Prostate gland (tissue), 2 donors: ENCODE results near the gene TMC4. TPM values are rescaled to one million over a fixed set of nuclear protein-coding genes. Genes with fewer than 3 reads are reported as not detected.

Experiments
- DNase-seq: peaks from one replicate; pipeline ENCODE4 v3.0.0-alpha.2; 2019; ENCODE audit warnings: low spot score
- H3K27ac ChIP-seq, 2 donors: fragments of 200-600 bp; sonication (generic); 2 replicates each; pipeline ENCODE4 v1.5.1; 2017 to 2019
- H3K27me3 ChIP-seq: fragments of 200-600 bp; sonication (generic); replicated peaks from 2 replicates; pipeline ENCODE4 v1.5.1; 2019; ENCODE audit not compliant: insufficient read depth
- H3K36me3 ChIP-seq, 2 donors: fragments of 200-600 bp; sonication (generic); 1 replicate in 1 of 2; 2 replicates in 1 of 2; pipeline versions ENCODE4 v1.5.1 to v1.8.1; 2017 to 2019
- H3K4me1 ChIP-seq: fragments of 200-600 bp; sonication (generic); replicated peaks from 2 replicates; pipeline ENCODE4 v1.5.1; 2019
- H3K4me3 ChIP-seq, 2 donors: fragments of 200-600 bp; sonication (generic); 2 replicates each; pipeline ENCODE4 v1.5.1; 2017 to 2019
- H3K9me3 ChIP-seq: fragments of 200-600 bp; sonication (generic); 2 replicates; pipeline ENCODE4 v1.5.1; 2017
- CTCF ChIP-seq, 4 experiments: fragments of 200-600 bp in 2 of 4; fragments of 450-650 bp in 2 of 4; sonication (generic) in 2 of 4; IDR thresholded peaks; 1 replicate in 3 of 4; 2 replicates in 1 of 4; pipeline ENCODE4 v1.5.1; 2016 to 2019; ENCODE audit warnings: antibody characterized with exemption in 4 of 4, mild to moderate bottlenecking in 2 of 4, moderate library complexity in 2 of 4
- POLR2A ChIP-seq: fragments of 450-650 bp; IDR thresholded peaks from one replicate; pipeline ENCODE4 v1.6.1; 2016; ENCODE audit warnings: antibody characterized with exemption, mild to moderate bottlenecking
- POLR2AphosphoS5 ChIP-seq: sonication (generic); formaldehyde crosslinking; IDR thresholded peaks from one replicate; pipeline ENCODE4 v1.6.1; 2017; ENCODE audit warnings: antibody characterized with exemption
- WGBS: methylation state at CpG from one replicate; pipeline ENCODE4 v1.1.5; 2018; 5-methylcytosine and 5-hydroxymethylcytosine counted together
- intact Hi-C: fragments of 100-400 bp; cut with DNase I; formaldehyde crosslinking; loops from one replicate; pipeline ENCODE4 v1.14.2; 2022
- total RNA-seq, 2 donors: library from RNA; depleted of rRNA; stranded (reverse); fragments of >200 nt; gene quantifications; one replicate each; pipeline ENCODE4 v1.1.0, GENCODE V29; 2016

Gene TMC4
- total RNA-seq, 2 donors from 2014 or later: 40.2 to 88.6 TPM

GRCh38 chr19:54149021-54149812, 23.7 kb downstream of the TMC4 start:
- no peak overlapping the region for H3K4me3 ChIP-seq
- WGBS: 80% methylated on average over 12 of the region's 12 CpGs
- H3K9me3 ChIP-seq: no peaks in the 10 kb centered on the region
- no peak overlapping the region for H3K27ac ChIP-seq
- no peaks in the 10 kb centered on the region for H3K27me3 ChIP-seq
- TF ChIP-seq POLR2A (no peak), POLR2AphosphoS5 (no peak), CTCF (IDR thresholded peaks at IDR 0.05) (no peak)
- intact Hi-C loops: no loop called here
- peaks cover 29 to 81% of the 10 kb centered on the region in 2 donors for H3K36me3 ChIP-seq
- no peak for DNase-seq
- no peaks in the 10 kb centered on the region for H3K4me1 ChIP-seq

- H3K36me3 ChIP-seq: peaks cover 34 to 79% of the 10 kb centered on the region in 2 donors
Observed at GRCh38 chr19:54148158-54148557, 24.8 kb downstream of the TMC4 start.

GRCh38 chr19:54147676-54148075, 25.3 kb downstream of the TMC4 start:
- intact Hi-C loops: no loop called here
- Histone ChIP-seq H3K4me1 (no peaks in the 10 kb centered on the region), H3K36me3 (peaks cover 39 to 75% of the 10 kb centered on the region in 2 donors), H3K27ac (no peak overlapping the region), H3K4me3 (no peak overlapping the region), H3K27me3 (no peaks in the 10 kb centered on the region), H3K9me3 (no peaks in the 10 kb centered on the region)
- TF ChIP-seq CTCF (IDR thresholded peaks at IDR 0.05) (no peak), POLR2A (no peak), POLR2AphosphoS5 (no peak)
- no peak for DNase-seq
- 58% methylated on average over 3 of the region's 3 CpGs for WGBS

More at GRCh38 chr19:54148158-54148557, 24.8 kb downstream of the TMC4 start:
- Histone ChIP-seq H3K4me3 (no peak overlapping the region), H3K27me3 (no peaks in the 10 kb centered on the region), H3K27ac (no peak overlapping the region), H3K9me3 (no peaks in the 10 kb centered on the region), H3K4me1 (no peaks in the 10 kb centered on the region)
- intact Hi-C loops: no loop called here
- no peak for DNase-seq
- WGBS: 81% methylated on average over 19 of the region's 19 CpGs
- TF ChIP-seq POLR2A (no peak), POLR2AphosphoS5 (no peak), CTCF (IDR thresholded peaks at IDR 0.05) (no peak)

- Histone ChIP-seq H3K27ac (no peak overlapping the region), H3K9me3 (no peaks in the 10 kb centered on the region), H3K36me3 (peaks cover 30 to 66% of the 10 kb centered on the region in 2 donors), H3K27me3 (no peaks in the 10 kb centered on the region), H3K4me3 (no peak overlapping the region), H3K4me1 (no peaks in the 10 kb centered on the region)
- TF ChIP-seq POLR2AphosphoS5 (no peak), CTCF (IDR thresholded peaks at IDR 0.05) (no peak), POLR2A (no peak)
- no peak for DNase-seq
- intact Hi-C loops: no loop called here
- 91% methylated on average over 28 of the region's 28 CpGs for WGBS
Observed at GRCh38 chr19:54145541-54146158, 27.3 kb downstream of the TMC4 start.
